ENCODE data around the gene RBMS3. TPM values are rescaled to one million over a fixed set of nuclear protein-coding genes. Genes with fewer than 3 reads are reported as not detected.

The RBMS3 gene
- total RNA-seq, 2 donors from 2014 or later: 2.8 to 9.6 TPM

GRCh38 chr3:29406291-29406832 is 125.5 kb downstream of the RBMS3 start:
- DNase-seq: no peak
- no peaks in the 10 kb centered on the region for H3K9me3 ChIP-seq
- H3K9ac ChIP-seq (ENCODE audit: low read depth in 2 of 2, low read length in 2 of 2): no peak overlapping the region
- no peak overlapping the region for H3K27ac ChIP-seq
- H3K36me3 ChIP-seq: no peaks in the 10 kb centered on the region
- no peaks in the 10 kb centered on the region for H3K4me1 ChIP-seq
- H3K4me3 ChIP-seq: no peak overlapping the region
- intact Hi-C loops (cut with DNase I): no loop called here
- no peak for TF ChIP-seq CTCF (IDR thresholded peaks at IDR 0.05)
- no peaks in the 10 kb centered on the region for H3K27me3 ChIP-seq

DNA sequence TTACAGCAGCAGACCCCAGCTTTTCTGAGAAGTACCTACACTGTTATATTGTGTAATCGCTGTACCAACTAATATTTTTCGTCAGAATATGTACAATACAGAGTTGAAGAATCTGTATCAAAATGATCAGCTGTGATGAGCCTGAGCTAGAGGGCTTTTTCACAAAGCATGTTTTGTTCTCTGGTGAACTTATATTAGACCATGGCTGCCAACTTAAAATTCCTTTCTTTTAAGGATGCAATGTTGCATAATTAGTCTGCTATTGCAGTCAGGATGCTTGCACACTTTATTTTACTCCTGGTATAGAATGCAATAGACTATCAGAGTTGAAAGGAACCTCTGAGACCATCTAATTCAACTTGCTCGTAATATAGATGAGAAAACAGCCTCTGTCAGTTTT is 127.8 kb downstream of the RBMS3 start:
- no peak for DNase-seq
- Histone ChIP-seq H3K9ac (ENCODE audit: low read depth in 2 of 2, low read length in 2 of 2) (no peak overlapping the region), H3K27ac (no peak overlapping the region), H3K36me3 (no peaks in the 10 kb centered on the region), H3K9me3 (no peaks in the 10 kb centered on the region), H3K4me3 (no peak overlapping the region), H3K27me3 (no peaks in the 10 kb centered on the region), H3K4me1 (no peaks in the 10 kb centered on the region)
- TF ChIP-seq CTCF (IDR thresholded peaks at IDR 0.05): no peak
- intact Hi-C loops (cut with DNase I): no loop called here

- DNase-seq: no peak
- no peaks in the 10 kb centered on the region for H3K9me3 ChIP-seq
- TF ChIP-seq CTCF (IDR thresholded peaks at IDR 0.05): no peak
- no peaks in the 10 kb centered on the region for H3K4me1 ChIP-seq
- intact Hi-C loops (cut with DNase I): no loop called here
- no peak overlapping the region for H3K9ac ChIP-seq (ENCODE audit: low read depth in 2 of 2, low read length in 2 of 2)
- no peaks in the 10 kb centered on the region for H3K36me3 ChIP-seq
- no peak overlapping the region for H3K27ac ChIP-seq
- no peaks in the 10 kb centered on the region for H3K27me3 ChIP-seq
- H3K4me3 ChIP-seq: no peak overlapping the region
Observed at GRCh38 chr3:29409409-29409808, 128.5 kb downstream of the RBMS3 start.

- no peak for DNase-seq
- H3K9me3 ChIP-seq: no peaks in the 10 kb centered on the region
- no peak overlapping the region for H3K4me3 ChIP-seq
- H3K9ac ChIP-seq (ENCODE audit: low read depth in 2 of 2, low read length in 2 of 2): no peak overlapping the region
- no peaks in the 10 kb centered on the region for H3K27me3 ChIP-seq
- H3K36me3 ChIP-seq: no peaks in the 10 kb centered on the region
- intact Hi-C loops (cut with DNase I): no loop called here
- no peaks in the 10 kb centered on the region for H3K4me1 ChIP-seq
- TF ChIP-seq CTCF (IDR thresholded peaks at IDR 0.05): no peak
- H3K27ac ChIP-seq: no peak overlapping the region
Observed at GRCh38 chr3:29410220-29410619, 129.3 kb downstream of the RBMS3 start.

GRCh38 chr3:29410660-29411405 is 130.0 kb downstream of the RBMS3 start:
- H3K9me3 ChIP-seq: no peaks in the 10 kb centered on the region
- no peak for TF ChIP-seq CTCF (IDR thresholded peaks at IDR 0.05)
- intact Hi-C loops (cut with DNase I): no loop called here
- no peak overlapping the region for H3K9ac ChIP-seq (ENCODE audit: low read depth in 2 of 2, low read length in 2 of 2)
- no peak overlapping the region for H3K27ac ChIP-seq
- no peaks in the 10 kb centered on the region for H3K36me3 ChIP-seq
- no peaks in the 10 kb centered on the region for H3K27me3 ChIP-seq
- no peak for DNase-seq
- H3K4me1 ChIP-seq: no peaks in the 10 kb centered on the region
- no peak overlapping the region for H3K4me3 ChIP-seq

Measured in colonic mucosa (tissue), 4 donors.